OCI-LY7 (cell line): ENCODE results near the gene GRIN2D. TPM values are rescaled to one million over a fixed set of nuclear protein-coding genes. Genes with fewer than 3 reads are reported as not detected.
A peak's percentile ranks its signal among the peaks of the same experiment; 100 is the strongest.

ENCODE experiments used
- BruUV-seq: library from RNA; stranded (reverse); fragments of 400-500 nt; replicated peaks from 2 replicates; lab custom pipeline; 2021; lab: Mats Ljungman, UMichigan
- CTCF ChIA-PET: fragments of 300-600 bp; sonication (Branson Sonifier 250); formaldehyde crosslinking; loops from one replicate; lab custom pipeline; 2022; ENCODE audit warnings: antibody characterized with exemption; ENCODE audit not compliant: unreplicated experiment; lab: Charles Lee
- POLR2A ChIA-PET: fragments of 300-600 bp; sonication (Branson Sonifier 250); formaldehyde crosslinking; loops from one replicate; lab custom pipeline; 2022; ENCODE audit warnings: antibody characterized with exemption; lab: Charles Lee
- DNase-seq: peaks from one replicate; pipeline ENCODE4 v3.0.0-alpha.2; 2015; ENCODE audit warnings: low spot score
- H2AFZ ChIP-seq: fragments of 200-600 bp; sonication (generic), shearing (Covaris generic); 2 replicates; pipeline ENCODE4 v1.6.1; 2014; ENCODE audit warnings: mild to moderate bottlenecking, antibody characterized with exemption, low read length, moderate library complexity
- H3K27ac ChIP-seq: fragments of 200-600 bp; sonication (generic); 2 replicates; pipeline ENCODE4 v1.5.1; 2014; ENCODE audit warnings: mixed run types, low read depth, mild to moderate bottlenecking, moderate library complexity, low read length, inconsistent platforms; ENCODE audit not compliant: poor library complexity, severe bottlenecking
- H3K36me3 ChIP-seq: fragments of 200-600 bp; sonication (generic); 2 replicates; pipeline ENCODE4 v1.6.1; 2014; ENCODE audit warnings: mild to moderate bottlenecking, antibody characterized with exemption, low read length, moderate library complexity, mixed read lengths; ENCODE audit not compliant: insufficient read depth
- H3K4me1 ChIP-seq: fragments of 200-600 bp; sonication (generic); 2 replicates; pipeline ENCODE4 v1.5.1; 2014; ENCODE audit warnings: mild to moderate bottlenecking, low read length; ENCODE audit not compliant: insufficient read depth, poor library complexity, severe bottlenecking
- H3K4me2 ChIP-seq: fragments of 200-600 bp; sonication (generic); 2 replicates; pipeline ENCODE4 v1.6.1; 2014; ENCODE audit warnings: mild to moderate bottlenecking, low read length
- H3K4me3 ChIP-seq: fragments of 200-600 bp; sonication (generic); 2 replicates; pipeline ENCODE4 v1.5.1; 2014; ENCODE audit warnings: mild to moderate bottlenecking, low read depth, low read length; ENCODE audit not compliant: poor library complexity, severe bottlenecking
- H3K79me2 ChIP-seq: fragments of 200-600 bp; sonication (generic); 2 replicates; pipeline ENCODE4 v1.6.1; 2016; ENCODE audit warnings: low read depth, mild to moderate bottlenecking, low read length, moderate library complexity, mixed read lengths; ENCODE audit not compliant: insufficient read depth
- H3K9me2 ChIP-seq: fragments of 200-600 bp; sonication (generic); 2 replicates; pipeline ENCODE4 v1.6.1; 2016; ENCODE audit warnings: mild to moderate bottlenecking, low read length, mixed read lengths; ENCODE audit not compliant: insufficient read depth
- H3K9me3 ChIP-seq: fragments of 200-600 bp; sonication (generic); 2 replicates; pipeline ENCODE4 v1.6.1; 2014; ENCODE audit warnings: mild to moderate bottlenecking, mixed run types, low read length, mixed read lengths
- H4K20me1 ChIP-seq: fragments of 200-600 bp; sonication (generic); 2 replicates; pipeline ENCODE4 v1.6.1; 2014; ENCODE audit warnings: mild to moderate bottlenecking, antibody characterized with exemption, low read length, moderate library complexity, mixed read lengths; ENCODE audit not compliant: insufficient read depth
- EZH2phosphoT487 ChIP-seq: fragments of 200-600 bp; sonication (generic); IDR thresholded peaks from 2 replicates; pipeline ENCODE4 v1.6.1; 2018; ENCODE audit warnings: low read depth, borderline replicate concordance, mild to moderate bottlenecking, mixed run types, antibody characterized with exemption, low read length, moderate library complexity, mixed read lengths
- intact Hi-C: fragments of 100-400 bp; cut with micrococcal nuclease; formaldehyde crosslinking; loops from one replicate; pipeline ENCODE4 v1.10.0; 2022; ENCODE audit not compliant: unreplicated experiment
- total RNA-seq, 2 experiments: library from RNA; depleted of rRNA in 1 of 2; stranded (reverse); fragments of >200 nt in 1 of 2; shearing (Covaris generic) in 1 of 2; gene quantifications; 2 replicates each; pipeline ENCODE4 v1.2.3, GENCODE V29; 2014 to 2022
- TF ChIP-seq, protein P1 (sequence below): fragments of 200-600 bp; sonication (generic); conservative IDR thresholded peaks from 2 replicates; pipeline ENCODE4 v1.5.1; 2014; ENCODE audit warnings: mild to moderate bottlenecking, antibody characterized with exemption, low read length, moderate library complexity, mixed read lengths

GRIN2D gene
- total RNA-seq, 2 experiments from 2014 or later, result 0.06 TPM; not detected in 1

DNA sequence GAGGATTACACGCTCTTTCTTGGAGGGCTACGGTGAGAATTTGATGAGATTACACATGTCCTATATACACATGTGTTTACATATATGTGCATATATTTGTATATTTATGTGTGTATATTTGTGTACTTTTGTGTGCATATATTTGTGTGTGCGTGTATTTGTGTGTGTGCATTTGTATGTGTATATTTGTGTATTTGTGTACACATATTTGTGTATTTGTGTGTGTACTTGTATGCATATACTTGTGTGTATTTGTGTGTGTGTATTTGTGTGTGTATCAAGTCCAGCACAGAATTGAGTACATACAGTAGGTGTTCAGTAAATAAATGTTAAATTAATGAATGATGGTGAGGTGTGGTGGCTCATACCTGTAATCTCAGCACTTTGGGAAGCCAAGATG, 31.6 kb upstream of the GRIN2D start:
- Histone ChIP-seq H3K9me2 (no peaks in the 10 kb centered on the region), H3K36me3 (peaks cover 5% of the 10 kb centered on the region; the same call in 1 of the 2 replicates), H3K4me2 (no peak overlapping the region), H3K4me3 (no peak overlapping the region), H2AFZ (no peak overlapping the region), H3K4me1 (peaks cover 16% of the 10 kb centered on the region), H3K9me3 (no peaks in the 10 kb centered on the region), H4K20me1 (no peaks in the 10 kb centered on the region), H3K79me2 (0 out of 2 replicates have a peak, but pooled peaks cover 3% of the 10 kb centered on the region), H3K27ac (no peak overlapping the region)
- intact Hi-C loops, result no loop called here
- CTCF ChIA-PET, result no interaction called here
- TF ChIP-seq EZH2phosphoT487, result no peak
- DNase-seq, result no peak
- no TSS peak for BruUV-seq
- POLR2A ChIA-PET, result interaction anchor here (0.7 to 0.8 kb wide), 2 partner anchors 32 to 41 kb away, joined by 3 to 4 read pairs; no protein-coding TSS in a partner anchor

DNA sequence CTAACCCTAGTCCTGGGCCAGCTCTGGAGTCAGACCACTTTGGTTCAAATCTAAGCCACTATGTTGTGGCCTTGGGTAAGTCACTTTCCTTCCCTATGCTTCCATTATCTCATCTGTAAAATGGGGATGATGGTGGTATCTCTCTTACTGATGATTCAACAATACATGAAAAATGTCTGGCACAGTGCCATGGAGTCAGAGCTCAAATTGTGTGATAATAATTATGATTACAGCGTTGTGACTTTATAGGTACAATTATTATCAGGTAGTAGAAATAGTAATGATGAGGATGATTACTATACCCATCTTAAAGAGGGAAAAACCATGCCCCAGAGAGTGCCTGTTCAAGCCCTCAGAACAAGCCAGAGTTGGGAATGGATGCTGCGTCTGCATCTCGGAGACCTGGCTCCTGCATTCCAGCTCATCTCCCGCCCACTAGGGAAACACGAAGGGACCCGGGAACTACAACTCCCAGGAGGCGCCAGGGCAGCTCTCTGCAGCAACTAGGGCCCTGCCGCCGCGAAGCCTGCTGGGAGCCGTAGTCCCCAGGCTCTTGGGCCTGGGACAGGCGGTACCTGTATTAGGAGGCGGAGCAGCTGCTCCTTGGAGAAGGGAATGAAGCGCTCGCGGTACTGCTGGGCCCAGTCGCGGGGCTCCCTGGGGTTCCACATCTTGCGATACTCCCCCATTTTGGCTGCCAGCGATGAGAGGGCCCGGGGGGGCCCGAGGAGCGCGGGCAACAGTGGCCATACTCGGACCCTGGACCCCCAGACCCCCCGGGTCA, 30.6 kb upstream of the GRIN2D start:
- POLR2A ChIA-PET, result interaction anchor here (0.5 to 2.4 kb wide), 5 partner anchors 30 to 218 kb away, joined by 3 to 16 read pairs (median 4); no protein-coding TSS in a partner anchor
- peak overlapping the region; percentile 81 for H3K4me3 ChIP-seq
- TF ChIP-seq EZH2phosphoT487, result no peak
- TF ChIP-seq, protein P1, sequence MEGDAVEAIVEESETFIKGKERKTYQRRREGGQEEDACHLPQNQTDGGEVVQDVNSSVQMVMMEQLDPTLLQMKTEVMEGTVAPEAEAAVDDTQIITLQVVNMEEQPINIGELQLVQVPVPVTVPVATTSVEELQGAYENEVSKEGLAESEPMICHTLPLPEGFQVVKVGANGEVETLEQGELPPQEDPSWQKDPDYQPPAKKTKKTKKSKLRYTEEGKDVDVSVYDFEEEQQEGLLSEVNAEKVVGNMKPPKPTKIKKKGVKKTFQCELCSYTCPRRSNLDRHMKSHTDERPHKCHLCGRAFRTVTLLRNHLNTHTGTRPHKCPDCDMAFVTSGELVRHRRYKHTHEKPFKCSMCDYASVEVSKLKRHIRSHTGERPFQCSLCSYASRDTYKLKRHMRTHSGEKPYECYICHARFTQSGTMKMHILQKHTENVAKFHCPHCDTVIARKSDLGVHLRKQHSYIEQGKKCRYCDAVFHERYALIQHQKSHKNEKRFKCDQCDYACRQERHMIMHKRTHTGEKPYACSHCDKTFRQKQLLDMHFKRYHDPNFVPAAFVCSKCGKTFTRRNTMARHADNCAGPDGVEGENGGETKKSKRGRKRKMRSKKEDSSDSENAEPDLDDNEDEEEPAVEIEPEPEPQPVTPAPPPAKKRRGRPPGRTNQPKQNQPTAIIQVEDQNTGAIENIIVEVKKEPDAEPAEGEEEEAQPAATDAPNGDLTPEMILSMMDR, result 0 out of 2 replicates have a peak, but pooled peaks have one; percentile 17
- intact Hi-C loops, result no loop called here
- H2AFZ ChIP-seq, result peak overlapping the region; percentile 76
- H3K9me2 ChIP-seq, result no peaks in the 10 kb centered on the region
- peaks cover 5% of the 10 kb centered on the region; the same call in 1 of the 2 replicates for H3K36me3 ChIP-seq
- CTCF ChIA-PET, result no interaction called here
- no peaks in the 10 kb centered on the region for H4K20me1 ChIP-seq
- DNase-seq, result peak; percentile 94
- 0 out of 2 replicates have a peak, but pooled peaks cover 3% of the 10 kb centered on the region for H3K79me2 ChIP-seq
- no peaks in the 10 kb centered on the region for H3K9me3 ChIP-seq
- peak overlapping the region; percentile 82 for H3K27ac ChIP-seq
- peak overlapping the region; percentile 90 for H3K4me2 ChIP-seq
- BruUV-seq, result no TSS peak
- peaks cover 16% of the 10 kb centered on the region for H3K4me1 ChIP-seq

DNA sequence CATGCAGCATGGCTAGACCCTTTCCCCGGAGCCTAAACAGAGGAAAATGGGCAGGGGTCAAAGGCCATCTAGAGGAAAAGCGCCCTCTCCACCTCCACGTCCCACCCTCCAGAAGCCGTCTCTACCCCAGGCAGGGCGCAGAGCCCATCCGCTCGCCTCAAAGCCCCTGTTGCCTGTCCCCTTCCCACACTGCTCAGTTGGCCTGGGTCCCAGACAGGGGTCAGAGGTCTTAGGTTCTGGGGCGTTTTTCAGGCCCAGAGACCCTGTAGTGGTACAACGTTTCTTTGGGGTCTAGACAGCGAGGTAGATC, 30.0 kb upstream of the GRIN2D start:
- Histone ChIP-seq H3K4me3 (peak overlapping the region; percentile 81), H3K9me2 (no peaks in the 10 kb centered on the region), H3K36me3 (peaks cover 5% of the 10 kb centered on the region; the same call in 1 of the 2 replicates), H2AFZ (peak overlapping the region; percentile 76), H3K79me2 (0 out of 2 replicates have a peak, but pooled peaks cover 3% of the 10 kb centered on the region), H3K4me2 (peak overlapping the region; percentile 90), H4K20me1 (no peaks in the 10 kb centered on the region), H3K9me3 (no peaks in the 10 kb centered on the region), H3K4me1 (peaks cover 16% of the 10 kb centered on the region), H3K27ac (peak overlapping the region; percentile 82)
- no peak for DNase-seq
- intact Hi-C loops, result no loop called here
- ChIA-PET POLR2A (interaction anchor here (0.5 to 2.4 kb wide), 6 partner anchors 31 to 218 kb away, joined by 3 to 16 read pairs (median 4); no protein-coding TSS in a partner anchor), CTCF (interaction anchor here (0.6 to 0.8 kb wide), 2 partner anchors 9 to 168 kb away, joined by 4 to 6 read pairs; no protein-coding TSS in a partner anchor)
- no peak for TF ChIP-seq EZH2phosphoT487
- TF ChIP-seq, protein P1, result 0 out of 2 replicates have a peak, but pooled peaks have one; percentile 2
- TSS peak; percentile 88 for BruUV-seq
